HG02610 (cell line): ENCODE results near the gene PPP1R3E.
"Not testable (repeated sequence)": the region's sequence is repeated elsewhere in the genome, so short reads cannot be mapped to it uniquely, and the experiment has no call there.

Experiments used
- ATAC-seq: cut with Tn5 transposase; IDR thresholded peaks from one replicate; pipeline ENCODE4 v1.9.1; 2021; ENCODE audit warnings: mild to moderate bottlenecking, moderate library complexity; ENCODE audit not compliant: unreplicated experiment

The PPP1R3E gene

GRCh38 chr14:23297611-23298277 is 4.9 kb downstream of the PPP1R3E start:
- no peak for ATAC-seq

GRCh38 chr14:23297096-23297495 is 5.6 kb downstream of the PPP1R3E start:
- no peak for ATAC-seq

GRCh38 chr14:23296012-23296777 is 6.5 kb downstream of the PPP1R3E start:
- no peak for ATAC-seq

GRCh38 chr14:23294734-23295561 is 7.7 kb downstream of the PPP1R3E start:
- ATAC-seq = no peak

- no peak for ATAC-seq
Observed at GRCh38 chr14:23286902-23287479, 15.7 kb downstream of the PPP1R3E start.

- peak; percentile 93 for ATAC-seq
Observed at GRCh38 chr14:23286020-23286901, 16.4 kb downstream of the PPP1R3E start, which contains the start of gene HOMEZ. Gene HOMEZ, minus strand, starts transcription at chr14:23286132. Its CDS starts 180 bp downstream, at chr14:23285952.

GRCh38 chr14:23285530-23286019 is 17.1 kb downstream of the PPP1R3E start:
- peak; percentile 26 for ATAC-seq

- ATAC-seq = no peak
Observed at GRCh38 chr14:23284654-23285529, 17.8 kb downstream of the PPP1R3E start.

- no peak for ATAC-seq
Observed at GRCh38 chr14:23281247-23281646, 21.4 kb downstream of the PPP1R3E start.

GRCh38 chr14:23277928-23278327 is 24.7 kb downstream of the PPP1R3E start:
- not testable (repeated sequence) for ATAC-seq

GRCh38 chr14:23277189-23277588 is 25.5 kb downstream of the PPP1R3E start:
- no peak for ATAC-seq

- no peak for ATAC-seq
Observed at GRCh38 chr14:23275412-23275811, 27.2 kb downstream of the PPP1R3E start.

- no peak for ATAC-seq
Observed at GRCh38 chr14:23269193-23269592, 33.5 kb downstream of the PPP1R3E start.

GRCh38 chr14:23260849-23261248 is 41.8 kb downstream of the PPP1R3E start:
- not testable (repeated sequence) for ATAC-seq

- ATAC-seq = no peak
Observed at GRCh38 chr14:23259426-23259825, 43.2 kb downstream of the PPP1R3E start.

GRCh38 chr14:23258256-23258655 is 44.4 kb downstream of the PPP1R3E start:
- no peak for ATAC-seq

GRCh38 chr14:23252420-23253333 is 50.0 kb downstream of the PPP1R3E start:
- ATAC-seq = no peak

- ATAC-seq = no peak
Observed at GRCh38 chr14:23252006-23252405, 50.7 kb downstream of the PPP1R3E start.
